ENCODE results near the gene CDH4.

DNA sequence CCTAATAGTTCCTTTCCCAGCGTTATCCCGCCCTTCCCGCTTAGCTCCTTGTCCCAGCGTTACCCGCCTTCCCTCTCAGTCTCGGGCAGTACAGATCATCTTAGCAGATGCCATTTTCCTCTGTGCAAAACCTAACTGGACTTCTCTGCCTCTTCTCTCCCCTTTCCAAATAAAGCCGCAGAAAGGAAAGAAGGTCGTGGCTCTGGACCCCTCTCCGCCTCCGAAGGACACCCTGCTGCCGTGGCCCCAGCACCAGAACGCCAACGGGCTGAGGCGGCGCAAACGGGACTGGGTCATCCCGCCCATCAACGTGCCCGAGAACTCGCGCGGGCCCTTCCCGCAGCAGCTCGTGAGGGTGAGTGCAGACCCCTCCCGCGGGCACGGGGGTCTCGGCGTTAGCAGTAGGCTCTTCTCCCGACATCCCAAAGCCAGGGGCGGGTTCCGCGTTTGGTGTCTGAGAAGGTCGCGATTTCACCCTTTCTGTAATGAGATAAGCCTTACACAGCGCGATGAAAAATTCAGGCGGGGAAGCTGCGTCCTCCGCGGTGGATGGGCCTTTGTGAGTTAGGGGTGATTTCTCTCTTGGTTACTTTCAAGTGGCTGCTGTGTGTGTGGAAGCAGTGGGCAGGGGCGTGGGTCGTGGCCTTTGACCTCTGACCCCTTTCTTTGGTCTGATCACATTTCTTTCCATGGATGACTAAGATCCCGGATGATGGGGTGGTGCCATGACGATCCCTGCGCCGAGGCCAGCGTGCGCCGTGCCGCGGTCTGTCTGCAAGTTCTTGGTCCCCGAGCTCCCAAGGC, 521.0 kb downstream of the CDH4 start:
- TF ChIP-seq, protein P1, sequence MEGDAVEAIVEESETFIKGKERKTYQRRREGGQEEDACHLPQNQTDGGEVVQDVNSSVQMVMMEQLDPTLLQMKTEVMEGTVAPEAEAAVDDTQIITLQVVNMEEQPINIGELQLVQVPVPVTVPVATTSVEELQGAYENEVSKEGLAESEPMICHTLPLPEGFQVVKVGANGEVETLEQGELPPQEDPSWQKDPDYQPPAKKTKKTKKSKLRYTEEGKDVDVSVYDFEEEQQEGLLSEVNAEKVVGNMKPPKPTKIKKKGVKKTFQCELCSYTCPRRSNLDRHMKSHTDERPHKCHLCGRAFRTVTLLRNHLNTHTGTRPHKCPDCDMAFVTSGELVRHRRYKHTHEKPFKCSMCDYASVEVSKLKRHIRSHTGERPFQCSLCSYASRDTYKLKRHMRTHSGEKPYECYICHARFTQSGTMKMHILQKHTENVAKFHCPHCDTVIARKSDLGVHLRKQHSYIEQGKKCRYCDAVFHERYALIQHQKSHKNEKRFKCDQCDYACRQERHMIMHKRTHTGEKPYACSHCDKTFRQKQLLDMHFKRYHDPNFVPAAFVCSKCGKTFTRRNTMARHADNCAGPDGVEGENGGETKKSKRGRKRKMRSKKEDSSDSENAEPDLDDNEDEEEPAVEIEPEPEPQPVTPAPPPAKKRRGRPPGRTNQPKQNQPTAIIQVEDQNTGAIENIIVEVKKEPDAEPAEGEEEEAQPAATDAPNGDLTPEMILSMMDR (IDR thresholded peaks at IDR 0.05) = no peak
- TF ChIP-seq EZH2phosphoT487 (IDR thresholded peaks at IDR 0.05) = no peak
- TF ChIP-seq EZH2 (IDR thresholded peaks at IDR 0.05) = no peak

Data from neural progenitor cell (in vitro differentiated cells).